ENCODE measurements around the gene OSBPL6.

OSBPL6 gene

GRCh38 chr2:178280244-178280852 is 86.0 kb downstream of the OSBPL6 start:
- peak; percentile 63; the same call in 1 of the 2 replicates for TF ChIP-seq CTCF (IDR thresholded peaks at IDR 0.05; ENCODE audit: low read depth, low read length)

GRCh38 chr2:178282075-178282815 is 87.9 kb downstream of the OSBPL6 start:
- no peak for TF ChIP-seq CTCF (IDR thresholded peaks at IDR 0.05; ENCODE audit: low read depth, low read length)
- H3K4me3 ChIP-seq (ENCODE audit: low read depth, low read length), result no peak overlapping the region

More at GRCh38 chr2:178280244-178280852, 86.0 kb downstream of the OSBPL6 start:
- H3K4me3 ChIP-seq (ENCODE audit: low read depth, low read length), result no peak overlapping the region

- no peak for TF ChIP-seq CTCF (IDR thresholded peaks at IDR 0.05; ENCODE audit: low read depth, low read length)
- no peak overlapping the region for H3K4me3 ChIP-seq (ENCODE audit: low read depth, low read length)
Observed at GRCh38 chr2:178283341-178283918, 89.1 kb downstream of the OSBPL6 start.

GRCh38 chr2:178284613-178285286 is 90.4 kb downstream of the OSBPL6 start:
- no peak for TF ChIP-seq CTCF (IDR thresholded peaks at IDR 0.05; ENCODE audit: low read depth, low read length)
- no peak overlapping the region for H3K4me3 ChIP-seq (ENCODE audit: low read depth, low read length)

GRCh38 chr2:178285287-178285615 is 90.9 kb downstream of the OSBPL6 start:
- TF ChIP-seq CTCF (IDR thresholded peaks at IDR 0.05; ENCODE audit: low read depth, low read length), result no peak
- no peak overlapping the region for H3K4me3 ChIP-seq (ENCODE audit: low read depth, low read length)

GRCh38 chr2:178286636-178287035 is 92.3 kb downstream of the OSBPL6 start:
- no peak for TF ChIP-seq CTCF (IDR thresholded peaks at IDR 0.05; ENCODE audit: low read depth, low read length)
- H3K4me3 ChIP-seq (ENCODE audit: low read depth, low read length), result no peak overlapping the region
